NCI-H2196 treated with DMSO at 0.1 percent for 48 hours (cell line): ENCODE measurements around the gene TIE1.

Experiments
- DNase-seq: peaks from one replicate; lab custom pipeline; 2025; ENCODE audit not compliant: unreplicated experiment; lab: John Stamatoyannopoulos, UW

TIE1 gene

DNA sequence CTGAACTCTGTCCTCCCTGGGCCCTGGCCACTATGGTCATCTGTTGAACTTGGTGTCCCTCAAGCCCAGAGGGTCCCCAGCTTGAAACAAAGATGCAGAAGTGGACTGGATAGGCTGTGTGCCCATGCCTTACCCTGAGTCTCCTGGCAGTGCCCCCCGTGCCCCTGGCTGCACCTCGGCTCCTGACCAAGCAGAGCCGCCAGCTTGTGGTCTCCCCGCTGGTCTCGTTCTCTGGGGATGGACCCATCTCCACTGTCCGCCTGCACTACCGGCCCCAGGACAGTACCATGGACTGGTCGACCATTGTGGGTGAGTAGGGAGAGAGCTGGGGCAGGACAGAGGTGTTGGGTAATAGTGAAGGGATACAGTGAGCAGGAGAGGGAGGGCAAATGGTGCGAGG lies 10.7 kb downstream of the TIE1 start:
- DNase-seq: no peak

DNA sequence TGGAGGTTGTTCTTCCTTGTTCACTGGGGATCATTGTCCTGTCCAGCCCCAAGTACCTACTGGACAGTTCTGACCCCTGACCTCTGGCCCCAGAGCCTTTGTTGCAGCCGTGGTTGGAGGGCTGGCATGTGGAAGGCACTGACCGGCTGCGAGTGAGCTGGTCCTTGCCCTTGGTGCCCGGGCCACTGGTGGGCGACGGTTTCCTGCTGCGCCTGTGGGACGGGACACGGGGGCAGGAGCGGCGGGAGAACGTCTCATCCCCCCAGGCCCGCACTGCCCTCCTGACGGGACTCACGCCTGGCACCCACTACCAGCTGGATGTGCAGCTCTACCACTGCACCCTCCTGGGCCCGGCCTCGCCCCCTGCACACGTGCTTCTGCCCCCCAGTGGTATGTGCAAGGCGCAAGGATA lies 11.4 kb downstream of the TIE1 start:
- no peak for DNase-seq

DNA sequence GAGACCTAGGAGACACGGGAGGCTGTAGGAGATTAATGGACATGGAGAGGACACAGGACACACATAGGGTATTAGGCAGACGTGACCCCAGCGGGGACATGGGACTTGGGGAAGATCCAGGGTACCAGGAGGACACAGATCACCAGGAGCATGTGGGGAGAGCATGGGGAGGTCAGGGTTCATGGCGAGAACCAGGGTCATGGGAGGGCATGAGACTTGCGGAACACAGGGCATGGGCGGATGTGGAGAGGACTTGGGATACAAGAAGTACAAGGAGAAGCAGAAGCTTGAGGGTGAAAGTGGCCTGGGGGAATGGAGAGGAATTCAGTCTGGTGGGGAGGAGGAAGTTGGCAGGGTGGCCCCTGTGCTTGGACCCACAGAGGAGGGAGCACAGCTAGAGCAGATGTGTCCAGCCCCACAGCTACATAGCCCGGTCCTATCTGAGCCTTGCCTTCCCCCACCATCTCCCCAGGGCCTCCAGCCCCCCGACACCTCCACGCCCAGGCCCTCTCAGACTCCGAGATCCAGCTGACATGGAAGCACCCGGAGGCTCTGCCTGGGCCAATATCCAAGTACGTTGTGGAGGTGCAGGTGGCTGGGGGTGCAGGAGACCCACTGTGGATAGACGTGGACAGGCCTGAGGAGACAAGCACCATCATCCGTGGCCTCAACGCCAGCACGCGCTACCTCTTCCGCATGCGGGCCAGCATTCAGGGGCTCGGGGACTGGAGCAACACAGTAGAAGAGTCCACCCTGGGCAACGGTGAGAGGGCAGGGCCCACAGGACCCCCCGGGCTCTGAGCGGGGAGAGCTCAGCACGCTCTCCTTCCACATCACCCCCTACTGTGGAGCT lies 12.1 kb downstream of the TIE1 start:
- no peak for DNase-seq

DNA sequence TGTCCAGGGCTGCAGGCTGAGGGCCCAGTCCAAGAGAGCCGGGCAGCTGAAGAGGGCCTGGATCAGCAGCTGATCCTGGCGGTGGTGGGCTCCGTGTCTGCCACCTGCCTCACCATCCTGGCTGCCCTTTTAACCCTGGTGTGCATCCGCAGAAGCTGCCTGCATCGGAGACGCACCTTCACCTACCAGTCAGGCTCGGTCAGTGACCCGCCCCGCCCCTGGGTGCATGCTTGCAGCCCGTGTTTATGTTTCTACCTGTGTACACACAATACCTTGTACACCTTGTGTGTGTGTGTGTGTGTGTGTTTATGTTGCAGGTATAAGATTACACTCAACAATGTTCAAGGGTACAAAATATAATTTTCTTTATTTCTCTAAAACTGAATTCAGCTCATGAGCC lies 13.0 kb downstream of the TIE1 start:
- DNase-seq: no peak

DNA sequence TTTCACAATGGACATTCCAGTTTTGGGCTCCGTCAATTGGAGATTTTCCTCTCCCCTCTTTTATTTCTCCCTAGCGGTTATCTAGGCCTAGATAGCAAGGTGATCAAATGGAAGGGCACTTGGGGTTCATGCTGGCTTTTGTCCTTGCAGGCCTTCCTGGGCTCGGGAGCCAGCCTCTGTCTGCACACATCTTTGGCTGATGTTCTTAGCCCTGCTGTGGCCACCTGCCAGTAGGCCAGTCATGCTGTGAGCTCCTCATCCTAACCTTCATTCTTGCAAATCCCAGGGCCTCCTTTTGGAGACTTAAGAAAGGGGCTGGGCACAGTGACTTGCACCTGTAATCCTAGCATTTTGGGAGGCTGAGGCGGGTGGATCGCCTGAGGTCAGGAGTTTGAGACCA lies 13.5 kb downstream of the TIE1 start:
- no peak for DNase-seq

DNA sequence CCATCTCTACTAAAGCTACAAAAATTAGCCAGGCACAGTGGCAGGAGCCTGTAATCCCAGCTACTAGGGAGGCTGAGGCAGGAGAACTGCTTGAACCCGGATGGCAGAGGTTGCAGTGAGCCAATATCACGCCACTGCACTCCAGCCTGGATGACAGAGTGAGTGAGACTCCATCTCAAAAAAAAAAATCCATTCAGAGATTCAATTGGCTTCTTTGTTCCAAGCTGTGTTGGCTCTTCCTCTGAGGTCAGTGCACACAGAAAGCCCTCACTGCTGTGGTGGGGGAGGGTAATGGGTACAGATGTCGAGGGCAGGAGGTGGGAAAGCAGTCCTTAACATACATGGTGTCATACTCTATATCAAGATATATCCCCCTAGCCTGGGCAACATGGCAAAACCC lies 14.7 kb downstream of the TIE1 start:
- DNase-seq: no peak

DNA sequence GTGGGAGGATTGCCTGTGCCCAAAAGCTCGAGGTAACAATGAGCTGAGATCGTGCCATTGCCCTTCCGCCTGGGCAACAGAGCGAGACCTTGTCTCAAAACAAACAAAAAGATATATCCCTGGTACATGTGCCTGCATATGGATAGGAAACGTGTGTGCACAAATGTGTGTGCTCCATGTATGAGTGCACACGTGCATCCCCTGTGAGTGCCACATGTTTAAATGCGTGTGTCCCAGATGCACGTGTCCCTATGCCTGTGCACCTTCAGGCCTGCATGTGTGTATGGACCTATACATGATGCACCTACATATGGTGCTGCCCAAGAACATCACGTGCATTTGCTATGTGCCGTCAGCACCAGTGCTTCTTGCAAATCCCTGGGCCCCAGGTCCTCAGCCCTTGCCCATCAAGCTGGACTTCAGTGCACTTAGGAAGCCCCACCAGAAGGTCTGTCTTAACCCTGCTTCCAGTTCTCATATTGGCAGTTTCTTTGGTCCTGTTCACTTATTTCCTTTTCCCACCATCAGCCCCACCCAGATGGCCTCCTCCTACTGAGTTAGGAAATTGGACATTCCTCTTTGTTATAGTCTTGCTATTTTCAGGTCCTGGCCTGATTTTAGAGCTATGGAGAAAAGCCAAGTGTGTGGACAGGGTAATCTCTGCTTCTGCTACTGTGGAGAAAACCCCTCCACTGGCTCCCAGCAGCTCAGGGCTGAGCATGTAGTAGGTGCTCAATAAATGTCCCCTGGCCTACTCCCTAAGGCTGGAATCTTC lies 15.4 kb downstream of the TIE1 start:
- DNase-seq: no peak

DNA sequence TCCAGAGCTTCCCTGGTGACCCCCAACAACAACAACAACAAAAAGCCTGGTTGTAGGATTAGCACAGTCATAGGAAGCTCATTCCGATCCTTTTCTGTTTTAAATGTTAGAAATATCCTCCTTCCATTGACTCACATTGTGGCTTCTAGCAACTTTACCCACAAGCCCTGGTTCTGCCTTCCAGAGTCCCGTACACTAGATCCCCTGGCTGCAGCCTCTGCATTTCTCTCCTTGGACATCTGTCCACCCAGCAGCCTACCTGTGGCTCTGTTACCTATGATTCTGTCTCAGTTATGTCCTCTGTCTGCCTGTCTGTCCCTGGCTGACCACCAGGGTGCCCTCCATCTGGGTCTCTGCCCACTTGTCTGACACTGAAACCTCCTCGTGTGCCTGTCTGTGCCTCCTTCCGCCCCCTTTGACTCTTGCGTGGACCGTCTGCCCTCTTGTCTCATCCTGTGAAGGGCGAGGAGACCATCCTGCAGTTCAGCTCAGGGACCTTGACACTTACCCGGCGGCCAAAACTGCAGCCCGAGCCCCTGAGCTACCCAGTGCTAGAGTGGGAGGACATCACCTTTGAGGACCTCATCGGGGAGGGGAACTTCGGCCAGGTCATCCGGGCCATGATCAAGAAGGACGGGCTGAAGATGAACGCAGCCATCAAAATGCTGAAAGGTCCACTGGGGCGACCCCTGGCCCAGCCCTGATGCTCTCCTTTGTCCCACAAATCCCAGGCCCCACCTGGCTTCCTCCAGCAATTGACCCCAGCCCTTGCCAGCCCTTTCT lies 16.1 kb downstream of the TIE1 start:
- DNase-seq: no peak

DNA sequence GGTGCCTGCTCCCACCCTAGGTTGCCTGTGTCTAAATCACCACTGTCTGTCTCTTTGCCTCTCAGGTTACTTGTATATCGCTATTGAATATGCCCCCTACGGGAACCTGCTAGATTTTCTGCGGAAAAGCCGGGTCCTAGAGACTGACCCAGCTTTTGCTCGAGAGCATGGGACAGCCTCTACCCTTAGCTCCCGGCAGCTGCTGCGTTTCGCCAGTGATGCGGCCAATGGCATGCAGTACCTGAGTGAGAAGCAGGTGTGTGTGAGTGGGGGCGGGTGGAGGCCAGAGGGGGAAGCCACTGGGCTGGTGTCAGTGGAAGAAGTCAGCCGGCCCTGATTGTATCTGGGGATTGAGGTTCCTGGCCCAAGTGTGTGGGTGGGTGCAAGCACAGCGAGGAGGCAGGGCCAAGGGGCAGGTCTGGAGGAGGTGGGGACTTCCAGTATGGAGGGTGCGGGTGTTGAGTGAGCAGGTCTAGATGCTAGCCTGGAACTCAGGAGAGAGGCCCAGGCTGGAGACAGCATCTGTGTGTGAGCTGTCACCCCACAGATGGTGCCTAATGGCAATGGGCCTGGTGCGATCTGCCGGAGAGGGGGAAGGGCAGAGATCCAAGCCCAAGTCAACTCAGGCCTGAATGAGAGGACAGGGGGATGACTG lies 17.2 kb downstream of the TIE1 start:
- no peak for DNase-seq

DNA sequence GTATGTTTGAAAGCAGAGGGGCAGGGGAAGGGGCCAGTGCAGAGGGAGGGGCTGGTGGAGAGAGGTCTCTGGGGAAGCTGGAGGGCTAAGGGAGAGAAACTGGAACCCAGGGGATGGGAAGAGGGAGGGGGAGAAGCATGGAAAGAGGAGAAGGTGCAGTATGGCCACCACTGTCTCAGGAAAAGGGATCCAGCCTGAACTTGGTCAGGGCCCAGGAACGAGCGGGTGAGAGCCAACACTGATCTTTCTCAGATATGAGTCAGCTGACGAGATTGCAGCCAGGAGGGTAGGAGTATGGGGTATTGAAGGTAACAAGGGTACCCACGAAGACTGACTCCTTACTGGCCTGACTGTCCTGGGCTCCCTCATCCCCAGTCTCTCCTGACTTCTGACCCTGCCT lies 18.0 kb downstream of the TIE1 start:
- DNase-seq: no peak

DNA sequence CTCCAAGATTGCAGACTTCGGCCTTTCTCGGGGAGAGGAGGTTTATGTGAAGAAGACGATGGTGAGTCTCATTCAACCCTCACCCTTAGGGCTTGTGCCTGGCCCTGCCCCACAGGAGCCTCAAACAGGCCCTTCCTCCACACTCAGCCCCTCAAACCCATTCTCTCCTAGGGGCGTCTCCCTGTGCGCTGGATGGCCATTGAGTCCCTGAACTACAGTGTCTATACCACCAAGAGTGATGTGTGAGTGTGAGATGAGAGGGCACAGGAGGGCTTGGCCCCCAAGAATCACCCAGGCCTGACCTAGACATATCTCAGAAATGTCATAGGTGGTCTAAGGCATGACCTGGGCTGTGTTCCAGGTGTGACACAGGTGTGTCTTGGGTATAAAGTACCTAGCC lies 18.5 kb downstream of the TIE1 start:
- no peak for DNase-seq

DNA sequence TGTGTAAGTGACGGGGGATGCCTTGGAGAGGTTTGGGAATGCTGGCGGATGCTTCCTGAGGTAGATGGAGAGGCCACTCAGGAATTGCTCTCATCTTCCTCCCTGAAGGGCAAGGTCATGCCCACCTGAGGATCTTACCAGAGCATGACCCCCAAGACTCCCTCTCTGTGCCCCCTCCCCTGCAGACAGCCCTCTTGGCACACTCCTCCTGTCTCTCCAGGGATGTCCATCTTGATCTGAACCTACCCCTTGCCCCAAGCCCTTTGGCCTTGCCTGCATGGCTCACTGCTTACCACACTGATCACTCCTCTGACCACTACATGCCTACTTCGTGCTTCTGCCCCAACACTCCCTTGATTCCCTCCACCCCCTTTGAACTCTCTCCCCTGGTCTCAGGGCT lies 19.0 kb downstream of the TIE1 start:
- DNase-seq: no peak

DNA sequence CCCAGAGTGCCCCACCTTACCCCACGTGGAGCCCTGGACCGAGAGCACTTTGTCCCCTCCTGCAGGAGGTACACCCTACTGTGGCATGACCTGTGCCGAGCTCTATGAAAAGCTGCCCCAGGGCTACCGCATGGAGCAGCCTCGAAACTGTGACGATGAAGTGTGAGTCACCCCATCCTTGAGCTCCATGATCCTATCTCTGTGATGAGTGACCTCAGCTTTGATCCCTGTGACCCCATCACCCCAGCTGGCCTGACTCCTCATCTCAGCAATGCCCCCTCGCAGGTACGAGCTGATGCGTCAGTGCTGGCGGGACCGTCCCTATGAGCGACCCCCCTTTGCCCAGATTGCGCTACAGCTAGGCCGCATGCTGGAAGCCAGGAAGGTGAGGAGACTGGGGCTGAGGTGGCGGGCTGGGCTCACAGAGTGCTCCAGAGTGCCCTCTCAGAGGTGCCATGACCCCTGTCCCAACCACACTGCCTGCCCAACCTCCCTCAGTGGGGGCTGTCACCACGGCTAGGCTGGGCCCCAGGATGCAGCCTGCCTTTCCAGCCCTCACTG lies 20.6 kb downstream of the TIE1 start:
- no peak for DNase-seq

DNA sequence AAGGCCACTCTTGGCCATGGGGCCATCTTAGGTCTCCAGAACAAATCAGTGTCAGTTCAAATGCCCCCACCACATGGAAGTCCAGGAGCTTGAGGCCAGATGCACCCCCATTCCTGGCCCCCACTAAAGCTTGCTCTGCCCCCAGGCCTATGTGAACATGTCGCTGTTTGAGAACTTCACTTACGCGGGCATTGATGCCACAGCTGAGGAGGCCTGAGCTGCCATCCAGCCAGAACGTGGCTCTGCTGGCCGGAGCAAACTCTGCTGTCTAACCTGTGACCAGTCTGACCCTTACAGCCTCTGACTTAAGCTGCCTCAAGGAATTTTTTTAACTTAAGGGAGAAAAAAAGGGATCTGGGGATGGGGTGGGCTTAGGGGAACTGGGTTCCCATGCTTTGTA lies 21.7 kb downstream of the TIE1 start:
- no peak for DNase-seq

DNA sequence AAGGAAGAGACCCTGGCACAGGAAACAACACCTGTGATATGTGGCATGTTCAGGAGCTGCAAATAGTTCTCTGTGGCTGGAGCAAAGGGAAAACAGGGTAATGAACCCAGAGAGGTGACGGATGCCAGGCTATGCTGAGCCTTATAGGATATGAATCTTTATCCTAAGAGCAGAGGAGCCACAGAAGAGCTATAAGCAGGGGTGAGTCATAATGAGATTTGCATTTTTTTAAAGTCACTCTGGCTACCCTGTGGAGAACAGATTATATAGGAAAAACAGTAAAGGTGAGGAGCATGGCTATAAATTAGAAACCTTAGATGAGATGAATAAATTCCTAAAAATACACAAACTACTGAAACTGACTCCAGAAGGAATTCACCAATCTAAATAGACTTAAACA lies 24.0 kb downstream of the TIE1 start:
- DNase-seq: no peak

DNA sequence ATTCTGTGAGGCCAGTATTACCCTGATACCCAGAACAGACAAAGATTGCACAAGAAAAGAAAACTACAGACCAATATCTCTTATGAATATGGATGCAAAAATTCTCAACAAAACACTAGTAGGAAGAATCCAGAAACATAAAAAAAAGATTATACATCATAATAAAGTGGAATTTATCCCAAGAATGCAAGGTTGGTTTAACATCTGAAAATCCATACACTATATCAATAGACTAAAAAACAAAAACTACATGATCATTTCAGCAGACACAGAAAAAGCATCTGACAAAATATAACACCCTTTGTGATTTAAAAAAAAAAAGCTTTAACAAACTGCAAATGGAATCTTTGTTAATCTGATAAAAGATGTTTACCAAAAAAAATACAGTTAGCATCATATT lies 24.6 kb downstream of the TIE1 start:
- no peak for DNase-seq

DNA sequence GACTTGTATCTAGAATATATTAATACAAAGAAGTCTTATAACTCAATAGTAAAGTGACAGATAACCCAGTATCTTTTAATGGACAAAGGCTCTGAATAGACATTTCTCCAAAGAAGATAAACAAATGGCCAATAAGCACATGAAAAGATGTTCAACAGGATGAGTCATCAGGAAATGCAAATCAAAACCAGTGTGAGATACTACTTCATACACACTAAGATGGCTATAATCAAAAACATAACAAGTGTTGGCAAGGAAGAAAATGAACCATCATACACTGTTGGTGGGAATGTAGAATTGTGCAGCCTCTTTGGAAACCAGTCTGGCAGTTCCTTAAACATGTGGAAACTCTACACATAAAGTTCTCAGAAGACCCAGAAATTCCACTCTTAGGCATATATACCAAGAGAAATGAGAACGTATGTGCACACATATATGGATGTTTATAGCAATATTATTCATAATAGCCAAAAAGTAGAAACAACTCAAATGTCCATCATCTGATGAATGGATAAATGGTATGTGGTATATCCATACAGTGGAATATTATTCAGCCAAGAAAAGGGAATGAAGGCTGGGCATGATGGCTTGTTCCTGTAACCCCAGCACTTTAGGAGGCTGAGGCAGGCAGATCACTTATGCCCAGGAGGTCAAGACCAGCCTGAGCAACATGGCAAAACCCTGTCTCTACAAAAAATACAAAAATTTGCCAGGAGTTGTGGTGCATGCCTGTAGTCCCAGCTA lies 26.9 kb downstream of the TIE1 start:
- DNase-seq: no peak

DNA sequence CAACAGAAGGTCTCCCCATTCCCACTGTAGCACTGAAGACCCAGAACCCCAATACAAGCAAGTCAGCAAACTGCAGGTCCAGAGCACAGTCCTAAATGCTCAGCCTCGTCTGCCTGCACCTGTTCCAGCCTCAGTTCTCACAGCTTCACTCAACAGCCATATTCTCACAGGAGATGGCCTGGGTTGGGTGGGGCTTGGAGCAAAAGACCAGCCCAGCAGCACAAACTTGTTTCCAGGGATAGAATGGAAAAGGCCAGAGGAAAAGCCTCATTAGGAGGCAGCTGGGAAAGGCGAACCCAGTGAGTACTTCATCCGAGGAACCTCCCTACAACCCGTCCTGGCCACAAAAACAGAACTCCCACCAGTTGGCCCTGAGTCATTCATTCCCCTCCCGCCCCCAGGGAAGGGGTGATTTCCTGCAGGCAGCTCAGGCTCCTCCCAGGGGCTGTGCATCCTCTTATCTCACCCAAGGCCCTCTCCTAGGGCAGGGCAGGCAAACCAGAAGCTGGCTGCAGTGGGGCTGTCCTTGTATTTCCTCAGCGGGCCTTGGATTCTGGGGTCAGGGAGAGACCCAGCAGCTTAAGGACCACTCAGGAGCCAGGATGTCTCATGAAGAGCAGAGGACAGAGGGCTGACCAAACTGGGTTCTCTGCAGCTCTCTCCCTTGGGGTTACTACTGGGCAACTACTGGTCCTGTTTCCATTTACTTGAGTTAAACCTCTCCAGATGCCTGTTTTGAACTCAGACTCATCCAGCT lies 29.4 kb downstream of the TIE1 start:
- DNase-seq: no peak

DNA sequence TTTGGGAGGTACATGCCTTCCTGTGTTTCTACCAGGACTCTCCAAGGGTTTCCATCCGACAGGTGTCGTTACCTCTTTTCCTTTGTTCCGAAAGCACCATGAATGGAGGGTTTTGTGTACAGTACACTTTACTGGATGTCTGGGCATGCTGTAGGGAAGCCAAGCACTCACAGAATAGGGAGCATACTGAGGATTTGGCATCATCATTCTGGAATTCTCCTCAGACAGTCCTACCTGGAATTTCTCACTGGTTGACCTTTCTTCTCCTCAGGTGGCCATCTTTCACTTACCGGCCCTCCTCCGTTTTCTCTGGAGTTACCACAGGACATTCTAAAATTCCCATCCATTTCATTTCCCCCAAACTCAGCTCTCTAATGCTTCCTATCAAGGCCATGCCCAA lies 30.9 kb downstream of the TIE1 start:
- no peak for DNase-seq
